ENCODE results near the gene BOLA2B.
A peak's percentile ranks its signal among the peaks of the same experiment; 100 is the strongest.
"Not testable (repeated sequence)": the region's sequence is repeated elsewhere in the genome, so short reads cannot be mapped to it uniquely, and the experiment has no call there.

Gene BOLA2B

GRCh38 chr16:30184096-30184890, 9.2 kb downstream of the BOLA2B start:
- no peak for DNase-seq

GRCh38 chr16:30183233-30184095, 10.0 kb downstream of the BOLA2B start, which contains the start of gene CORO1A:
CORO1A (plus strand) TSS chr16:30183602; CDS start chr16:30185210, 1,608 bp downstream.
- DNase-seq: no peak

- no peak for DNase-seq
Observed at GRCh38 chr16:30180741-30181140, 12.7 kb downstream of the BOLA2B start.

- DNase-seq: no peak
Observed at GRCh38 chr16:30179931-30180330, 13.5 kb downstream of the BOLA2B start.

GRCh38 chr16:30179195-30179594, 14.3 kb downstream of the BOLA2B start:
- DNase-seq: no peak

GRCh38 chr16:30176876-30177275, 16.6 kb downstream of the BOLA2B start:
- DNase-seq: not testable (repeated sequence)

- no peak for DNase-seq
Observed at GRCh38 chr16:30173054-30173453, 20.4 kb downstream of the BOLA2B start.

- not testable (repeated sequence) for DNase-seq
Observed at GRCh38 chr16:30170145-30170544, 23.3 kb downstream of the BOLA2B start.

GRCh38 chr16:30169416-30169815, 24.1 kb downstream of the BOLA2B start:
- DNase-seq: not testable (repeated sequence)

- not testable (repeated sequence) for DNase-seq
Observed at GRCh38 chr16:30168746-30169145, 24.7 kb downstream of the BOLA2B start.

GRCh38 chr16:30166202-30166902, 27.1 kb downstream of the BOLA2B start:
- peak; percentile 91 for DNase-seq

- DNase-seq: no peak
Observed at GRCh38 chr16:30163538-30163937, 29.9 kb downstream of the BOLA2B start.

GRCh38 chr16:30157214-30157613, 36.3 kb downstream of the BOLA2B start:
- DNase-seq: no peak

GRCh38 chr16:30155188-30155587, 38.3 kb downstream of the BOLA2B start:
- no peak for DNase-seq

GRCh38 chr16:30152517-30152916, 40.9 kb downstream of the BOLA2B start:
- no peak for DNase-seq

- DNase-seq: no peak
Observed at GRCh38 chr16:30151091-30151490, 42.4 kb downstream of the BOLA2B start.

GRCh38 chr16:30149250-30149930, 44.1 kb downstream of the BOLA2B start:
- DNase-seq: peak; percentile 83

GRCh38 chr16:30147843-30148510, 45.5 kb downstream of the BOLA2B start:
- DNase-seq: no peak

GRCh38 chr16:30145657-30146056, 47.8 kb downstream of the BOLA2B start:
- DNase-seq: no peak

GRCh38 chr16:30144917-30145316, 48.5 kb downstream of the BOLA2B start:
- DNase-seq: no peak

GRCh38 chr16:30144017-30144416, 49.4 kb downstream of the BOLA2B start:
- DNase-seq: no peak

- DNase-seq: no peak
Observed at GRCh38 chr16:30143347-30143702, 50.1 kb downstream of the BOLA2B start.

All from SIG-M5 (cell line).